Measurements from ENCODE around the gene RHBDF1.

RHBDF1 gene

DNA sequence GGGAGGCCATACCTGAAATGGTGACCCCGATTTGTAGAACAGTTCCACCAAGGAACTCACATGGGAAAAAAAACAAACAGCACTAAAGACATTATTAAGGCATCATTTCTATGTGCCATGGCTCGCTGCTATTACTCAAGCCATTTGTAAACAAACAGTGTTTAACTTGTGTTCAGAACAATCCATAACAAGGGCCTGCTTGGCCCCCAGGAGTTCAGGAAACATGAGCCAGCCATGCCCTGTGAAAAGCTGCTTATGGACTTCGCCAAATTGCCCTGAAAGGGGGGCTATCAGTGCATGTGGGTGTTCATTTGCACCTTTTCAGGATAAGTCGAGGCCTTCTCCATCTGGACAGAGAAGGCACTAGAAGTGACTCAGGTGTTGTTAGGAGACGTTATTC, 27.0 kb downstream of the RHBDF1 start:
- no peak overlapping the region for H3K4me3 ChIP-seq (ENCODE audit: low read length)
- no peak for DNase-seq (ENCODE audit: low read depth)
- TF ChIP-seq, protein P1, sequence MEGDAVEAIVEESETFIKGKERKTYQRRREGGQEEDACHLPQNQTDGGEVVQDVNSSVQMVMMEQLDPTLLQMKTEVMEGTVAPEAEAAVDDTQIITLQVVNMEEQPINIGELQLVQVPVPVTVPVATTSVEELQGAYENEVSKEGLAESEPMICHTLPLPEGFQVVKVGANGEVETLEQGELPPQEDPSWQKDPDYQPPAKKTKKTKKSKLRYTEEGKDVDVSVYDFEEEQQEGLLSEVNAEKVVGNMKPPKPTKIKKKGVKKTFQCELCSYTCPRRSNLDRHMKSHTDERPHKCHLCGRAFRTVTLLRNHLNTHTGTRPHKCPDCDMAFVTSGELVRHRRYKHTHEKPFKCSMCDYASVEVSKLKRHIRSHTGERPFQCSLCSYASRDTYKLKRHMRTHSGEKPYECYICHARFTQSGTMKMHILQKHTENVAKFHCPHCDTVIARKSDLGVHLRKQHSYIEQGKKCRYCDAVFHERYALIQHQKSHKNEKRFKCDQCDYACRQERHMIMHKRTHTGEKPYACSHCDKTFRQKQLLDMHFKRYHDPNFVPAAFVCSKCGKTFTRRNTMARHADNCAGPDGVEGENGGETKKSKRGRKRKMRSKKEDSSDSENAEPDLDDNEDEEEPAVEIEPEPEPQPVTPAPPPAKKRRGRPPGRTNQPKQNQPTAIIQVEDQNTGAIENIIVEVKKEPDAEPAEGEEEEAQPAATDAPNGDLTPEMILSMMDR (IDR thresholded peaks at IDR 0.05; ENCODE audit: insufficient read depth, low read depth, low read length, missing control alignments), result no peak

DNA sequence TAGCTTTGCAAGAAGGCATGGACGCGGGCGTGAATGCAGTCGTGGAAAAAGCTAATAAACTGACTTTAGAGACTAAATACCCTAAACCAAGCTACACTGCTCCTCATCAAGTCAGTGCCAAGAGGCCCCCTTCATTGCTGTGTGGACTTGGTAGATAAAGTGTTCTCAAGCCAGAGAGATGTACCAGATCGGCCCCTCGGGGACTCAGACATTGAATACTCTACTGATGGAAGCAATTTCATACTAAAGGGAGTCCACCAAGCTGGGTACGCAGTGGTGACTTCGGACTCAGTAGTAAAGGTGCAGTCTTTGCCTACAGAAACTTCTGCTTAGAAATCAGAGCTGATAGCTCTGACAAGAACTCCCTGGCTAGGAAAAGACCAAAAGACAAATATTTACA, 27.8 kb downstream of the RHBDF1 start:
- DNase-seq (ENCODE audit: low read depth), result no peak
- H3K4me3 ChIP-seq (ENCODE audit: low read length), result no peak overlapping the region
- TF ChIP-seq, protein P1 (IDR thresholded peaks at IDR 0.05; ENCODE audit: insufficient read depth, low read depth, low read length, missing control alignments), result no peak

DNA sequence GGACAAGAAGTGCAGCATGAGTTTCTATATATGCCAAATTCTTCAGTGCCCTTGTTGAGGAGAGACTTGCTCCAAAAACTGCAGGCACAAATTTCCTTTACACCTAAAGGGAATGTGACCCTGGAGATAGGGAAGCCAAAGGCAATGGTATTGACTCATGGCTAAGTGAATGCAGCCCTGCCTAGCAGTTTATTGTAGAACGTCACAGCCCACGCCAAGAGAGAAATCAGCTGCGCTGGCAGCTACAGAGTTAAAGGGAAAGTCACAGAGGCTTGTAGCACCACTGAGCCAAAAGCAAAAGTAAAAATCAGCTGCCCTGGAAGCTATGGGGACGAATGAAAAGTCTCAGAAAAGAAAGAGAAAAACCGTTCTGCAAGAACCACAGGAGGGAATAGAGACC, 29.1 kb downstream of the RHBDF1 start:
- TF ChIP-seq, protein P1 (IDR thresholded peaks at IDR 0.05; ENCODE audit: insufficient read depth, low read depth, low read length, missing control alignments), result no peak
- no peak overlapping the region for H3K4me3 ChIP-seq (ENCODE audit: low read length)
- DNase-seq (ENCODE audit: low read depth), result no peak

DNA sequence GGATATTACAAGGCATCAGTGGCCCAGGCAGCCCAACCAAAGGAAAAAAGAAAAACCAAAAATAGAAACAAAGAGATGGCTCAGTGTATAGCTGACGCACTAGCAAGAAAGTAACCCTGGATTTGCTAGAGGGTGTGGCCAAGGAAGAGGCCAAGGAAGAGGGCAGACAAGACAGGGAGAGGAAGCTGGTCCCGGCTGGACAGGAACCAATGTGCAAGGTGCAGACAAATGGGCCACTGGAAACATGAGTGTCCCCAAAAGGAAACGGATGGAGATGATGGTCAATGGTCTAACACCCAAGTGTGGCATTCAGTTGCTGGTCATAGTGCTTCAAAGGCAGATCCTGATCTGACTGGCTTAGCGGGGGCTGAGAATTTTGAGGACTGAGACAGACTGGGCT, 29.7 kb downstream of the RHBDF1 start:
- no peak for DNase-seq (ENCODE audit: low read depth)
- TF ChIP-seq, protein P1 (IDR thresholded peaks at IDR 0.05; ENCODE audit: insufficient read depth, low read depth, low read length, missing control alignments), result no peak
- H3K4me3 ChIP-seq (ENCODE audit: low read length), result no peak overlapping the region

DNA sequence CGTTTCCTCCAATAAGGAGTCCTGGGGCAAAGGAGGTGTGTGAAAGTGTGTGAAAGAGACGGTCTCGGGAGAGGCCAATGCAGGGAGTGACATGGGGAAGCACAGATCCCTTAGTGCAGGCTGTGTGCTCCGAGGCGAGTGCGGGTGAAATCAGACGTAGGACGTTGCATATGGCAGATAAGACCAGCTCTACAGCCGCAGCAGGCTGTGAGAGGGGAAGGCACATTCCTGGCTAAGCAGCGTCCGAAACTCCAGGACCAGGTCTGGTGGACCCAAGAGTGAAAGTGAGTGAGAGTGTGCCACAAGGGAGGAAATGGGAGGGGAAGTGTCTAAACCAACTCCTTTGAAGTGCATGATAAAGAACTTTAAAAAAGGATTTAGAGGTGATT, 30.4 kb downstream of the RHBDF1 start:
- DNase-seq (ENCODE audit: low read depth), result no peak
- no peak overlapping the region for H3K4me3 ChIP-seq (ENCODE audit: low read length)
- TF ChIP-seq, protein P1 (IDR thresholded peaks at IDR 0.05; ENCODE audit: insufficient read depth, low read depth, low read length, missing control alignments), result no peak

DNA sequence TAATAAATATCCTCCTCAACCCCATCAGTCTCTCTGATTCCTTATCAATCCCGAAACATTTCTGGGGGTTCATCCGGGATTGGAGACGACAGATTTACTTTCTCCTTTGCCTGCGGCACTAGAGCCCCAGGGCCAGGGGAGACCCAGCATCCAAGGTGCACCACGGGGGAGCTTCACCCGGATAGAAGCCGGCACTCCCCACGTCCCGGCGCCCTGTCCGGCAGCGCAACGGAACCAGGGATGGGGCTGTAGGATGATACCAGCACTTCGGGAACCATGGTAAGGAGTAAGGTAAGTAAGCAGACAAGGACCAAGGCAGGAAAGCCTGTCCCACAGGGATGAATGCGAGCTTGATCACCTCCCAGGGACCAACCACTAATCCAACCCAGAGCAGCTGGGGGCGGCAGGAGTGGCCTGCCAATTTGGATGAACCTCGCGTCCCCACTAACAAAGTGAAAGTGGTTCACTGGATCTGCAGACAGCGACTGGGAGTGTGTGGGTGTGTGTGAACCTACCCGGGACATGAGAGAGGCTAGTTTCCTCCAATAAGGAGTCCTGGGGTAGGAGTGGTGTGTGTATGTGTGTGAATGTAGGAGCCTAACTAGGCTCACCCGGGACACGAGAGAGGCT, 30.9 kb downstream of the RHBDF1 start:
- no peak for DNase-seq (ENCODE audit: low read depth)
- H3K4me3 ChIP-seq (ENCODE audit: low read length), result no peak overlapping the region
- TF ChIP-seq, protein P1 (IDR thresholded peaks at IDR 0.05; ENCODE audit: insufficient read depth, low read depth, low read length, missing control alignments), result no peak
